GM18498 (cell line): ENCODE results near the gene PEX26.
"Not testable (repeated sequence)": the region's sequence is repeated elsewhere in the genome, so short reads cannot be mapped to it uniquely, and the experiment has no call there.

Source experiments
- ATAC-seq: cut with Tn5 transposase; IDR thresholded peaks from one replicate; pipeline ENCODE4 v1.9.1; 2021; ENCODE audit warnings: mild to moderate bottlenecking, moderate library complexity; ENCODE audit not compliant: unreplicated experiment

The PEX26 gene

DNA sequence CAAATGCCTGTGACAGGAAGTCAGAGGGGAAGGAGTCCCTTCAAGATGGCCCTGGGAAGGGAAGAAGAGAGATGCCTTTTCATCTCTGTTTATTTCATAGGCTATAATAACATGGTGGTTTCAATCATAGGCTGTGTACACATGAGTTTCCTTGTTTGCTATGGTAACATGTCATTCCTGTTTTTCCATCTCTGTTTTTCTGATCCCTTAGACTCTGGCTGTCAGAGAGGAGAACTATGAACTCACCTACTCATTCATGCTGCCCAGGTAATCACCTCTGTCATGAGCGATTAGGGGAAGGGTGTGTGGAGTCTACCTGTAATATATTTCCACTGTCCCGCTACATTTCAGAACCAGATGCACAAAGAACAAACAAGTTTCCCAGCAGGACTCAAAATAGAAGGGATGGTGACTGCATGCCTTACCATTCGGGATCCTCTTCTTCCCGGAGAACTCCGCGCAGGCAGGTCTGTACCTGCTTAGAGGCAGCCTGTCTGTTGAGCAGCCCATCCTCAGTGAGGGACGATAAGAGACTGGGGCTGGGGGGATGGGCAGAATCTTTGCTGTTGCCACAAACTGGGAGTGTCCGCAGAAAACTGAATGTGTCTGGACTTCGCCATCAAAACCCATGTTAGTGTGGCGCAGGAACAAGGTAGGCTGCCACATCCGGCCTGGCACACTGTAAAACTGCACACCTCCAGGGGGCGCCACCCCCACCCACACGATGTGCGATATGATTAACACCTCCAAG, 7.1 kb upstream of the PEX26 start:
- no peak for ATAC-seq

GRCh38 chr22:18071307-18071967, 6.4 kb upstream of the PEX26 start:
- not testable (repeated sequence) for ATAC-seq

DNA sequence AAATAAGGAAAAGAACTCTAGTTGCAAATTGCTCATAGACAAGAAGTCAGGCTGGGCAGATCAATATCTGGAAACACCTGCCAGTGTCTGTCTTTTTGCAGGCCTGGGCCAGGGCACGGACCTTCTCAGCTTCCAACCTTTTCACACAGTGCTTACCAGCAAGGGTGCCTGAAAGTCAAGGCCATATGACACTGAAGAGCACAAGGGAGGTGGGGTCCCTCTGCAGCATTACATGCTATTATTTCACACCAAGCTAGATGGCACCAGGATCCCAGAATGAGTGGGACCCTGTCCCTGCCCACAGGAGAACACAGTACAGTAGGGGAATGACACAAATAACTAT, 5.9 kb upstream of the PEX26 start:
- no peak for ATAC-seq

- no peak for ATAC-seq
Observed at GRCh38 chr22:18073467-18073866, 4.3 kb upstream of the PEX26 start.

- ATAC-seq, result not testable (repeated sequence)
Observed at GRCh38 chr22:18073927-18074326, 3.9 kb upstream of the PEX26 start.

GRCh38 chr22:18075101-18075719, 2.6 kb upstream of the PEX26 start:
- no peak for ATAC-seq

DNA sequence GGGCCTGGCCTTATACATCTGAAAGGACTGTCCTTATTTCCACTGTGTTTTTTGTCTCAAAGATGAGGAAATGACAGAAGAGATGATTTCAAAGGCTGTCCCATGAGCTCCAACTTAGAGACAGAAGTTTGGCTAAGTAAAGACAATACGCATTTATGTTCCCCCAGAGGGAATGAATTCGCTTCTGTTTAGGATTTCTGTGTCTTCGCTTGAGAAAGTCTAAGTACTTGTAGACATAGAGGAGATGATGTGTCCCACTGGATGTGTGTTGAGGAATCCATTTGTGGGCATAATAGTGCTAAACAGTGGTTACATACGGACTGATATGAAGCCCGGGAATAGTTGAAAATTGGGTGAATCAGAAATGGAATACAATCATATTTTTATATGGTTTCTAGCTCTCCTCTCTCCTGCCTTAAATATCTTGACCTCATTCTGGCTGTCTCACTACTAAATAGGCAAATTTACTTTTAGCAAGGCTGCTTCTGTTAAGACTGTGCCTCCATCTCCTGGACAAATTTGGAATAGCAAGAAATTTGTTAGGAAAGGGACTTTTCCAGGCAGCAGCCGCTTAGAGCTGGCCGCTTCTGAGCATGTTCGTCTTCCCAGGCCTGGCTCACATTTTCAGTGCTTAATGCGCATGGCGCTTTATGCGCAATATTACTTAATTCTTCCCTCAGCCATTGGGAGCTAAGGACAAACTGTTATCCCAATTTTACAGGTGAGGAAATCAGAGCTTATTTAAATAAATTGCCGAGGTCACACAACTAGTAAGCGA, 1.9 kb upstream of the PEX26 start:
- ATAC-seq, result no peak

DNA sequence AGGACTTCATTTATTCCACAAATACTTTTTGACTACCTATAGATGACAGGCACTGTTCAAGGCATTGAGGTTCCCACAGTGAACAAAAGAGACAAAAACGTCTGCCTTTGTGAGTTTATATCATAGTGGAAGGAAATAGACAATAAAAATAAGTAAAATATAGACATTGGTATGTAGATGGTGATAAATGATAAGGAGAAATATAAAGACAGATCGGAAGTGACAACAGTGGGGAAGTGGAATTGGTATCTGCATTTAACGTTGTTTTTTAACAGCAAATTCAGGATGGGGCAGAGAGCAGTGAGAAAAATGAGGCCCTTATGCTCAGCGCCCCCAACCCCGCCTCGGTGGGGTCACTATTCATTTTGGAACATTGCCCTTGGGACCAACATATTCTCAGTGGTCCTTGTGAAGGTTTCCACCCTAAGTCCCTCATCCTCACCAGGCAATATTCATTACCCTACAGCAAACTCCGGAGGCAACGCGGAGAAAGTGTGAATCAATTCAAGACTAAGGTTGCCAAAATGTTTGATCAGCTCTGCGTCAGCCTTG, 627 bp upstream of the PEX26 start:
- no peak for ATAC-seq

DNA sequence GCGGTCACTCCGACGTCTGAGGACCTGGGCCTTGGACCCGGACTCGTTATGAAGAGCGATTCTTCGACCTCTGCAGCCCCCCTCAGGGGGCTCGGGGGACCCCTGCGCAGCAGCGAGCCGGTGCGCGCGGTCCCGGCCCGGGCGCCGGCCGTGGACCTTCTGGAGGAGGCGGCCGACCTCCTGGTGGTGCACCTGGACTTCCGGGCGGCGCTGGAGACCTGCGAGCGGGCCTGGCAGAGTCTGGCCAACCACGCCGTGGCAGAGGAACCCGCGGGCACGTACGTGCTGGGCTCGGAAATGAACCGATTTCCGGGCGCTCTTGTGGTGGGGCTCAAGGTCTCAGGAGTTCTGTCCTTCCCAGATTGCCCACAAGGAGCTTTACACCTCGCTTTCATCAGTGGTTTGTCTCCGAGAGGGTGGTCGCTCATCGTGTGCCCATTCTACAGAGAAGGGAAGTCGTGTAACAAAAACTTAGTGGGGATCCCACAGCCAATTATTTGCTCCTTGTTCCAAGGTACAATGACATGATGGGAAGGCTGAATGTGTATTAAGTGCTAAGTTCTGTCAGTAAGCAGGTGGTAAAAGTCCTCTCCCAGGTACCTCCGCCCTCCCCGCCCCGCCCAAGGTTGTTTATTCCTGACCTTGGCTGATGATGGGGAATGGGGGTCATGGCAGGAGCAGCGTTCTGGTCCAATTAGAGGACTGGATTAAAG, 695 bp downstream of the PEX26 start:
- ATAC-seq, result peak; percentile 21

GRCh38 chr22:18079706-18080233, 2.0 kb downstream of the PEX26 start:
- ATAC-seq, result no peak

- ATAC-seq, result no peak
Observed at GRCh38 chr22:18081416-18081815, 3.6 kb downstream of the PEX26 start.

GRCh38 chr22:18082467-18082866, 4.7 kb downstream of the PEX26 start:
- no peak for ATAC-seq

DNA sequence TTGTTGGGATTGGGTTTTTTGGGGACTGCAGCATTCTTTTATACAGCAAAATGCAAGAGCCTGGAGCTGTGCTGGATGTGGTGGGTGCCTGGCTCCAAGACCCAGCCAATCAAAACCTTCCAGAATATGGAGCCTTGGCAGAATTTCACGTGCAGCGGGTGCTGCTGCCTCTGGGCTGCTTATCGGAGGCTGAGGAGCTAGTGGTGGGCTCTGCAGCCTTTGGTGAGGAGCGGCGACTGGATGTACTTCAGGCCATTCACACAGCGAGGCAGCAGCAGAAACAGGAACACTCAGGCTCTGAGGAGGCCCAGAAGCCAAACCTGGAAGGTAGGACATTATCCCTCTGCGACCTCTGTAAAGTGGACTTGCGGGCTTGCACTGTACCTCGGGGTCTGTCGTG, 5.6 kb downstream of the PEX26 start:
- ATAC-seq, result no peak

- ATAC-seq, result no peak
Observed at GRCh38 chr22:18085188-18085587, 7.4 kb downstream of the PEX26 start.

DNA sequence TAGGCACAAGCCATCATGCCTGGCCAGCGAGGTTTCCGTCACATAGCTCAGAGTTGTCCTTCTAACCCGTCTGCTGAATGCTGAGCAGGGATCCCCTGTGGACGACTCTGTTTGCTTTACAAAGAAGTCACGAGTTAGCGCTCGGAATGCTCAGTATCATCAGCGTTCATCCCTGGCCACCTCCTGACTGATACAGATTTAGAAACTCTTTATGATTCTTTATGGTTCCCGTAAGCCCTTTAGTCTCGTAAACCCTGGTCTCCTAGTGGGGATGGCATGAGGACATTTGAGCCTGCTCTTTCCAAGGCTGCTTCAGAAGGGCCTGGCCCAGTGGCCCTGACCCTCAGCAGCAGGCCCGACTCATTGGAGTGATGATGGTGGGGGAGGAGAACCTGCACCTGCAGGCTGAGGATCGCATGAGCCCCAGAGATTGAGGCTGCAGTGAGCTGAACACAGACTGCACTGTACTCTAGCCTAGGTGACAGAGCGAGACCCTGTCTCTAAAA, 9.6 kb downstream of the PEX26 start:
- no peak for ATAC-seq

DNA sequence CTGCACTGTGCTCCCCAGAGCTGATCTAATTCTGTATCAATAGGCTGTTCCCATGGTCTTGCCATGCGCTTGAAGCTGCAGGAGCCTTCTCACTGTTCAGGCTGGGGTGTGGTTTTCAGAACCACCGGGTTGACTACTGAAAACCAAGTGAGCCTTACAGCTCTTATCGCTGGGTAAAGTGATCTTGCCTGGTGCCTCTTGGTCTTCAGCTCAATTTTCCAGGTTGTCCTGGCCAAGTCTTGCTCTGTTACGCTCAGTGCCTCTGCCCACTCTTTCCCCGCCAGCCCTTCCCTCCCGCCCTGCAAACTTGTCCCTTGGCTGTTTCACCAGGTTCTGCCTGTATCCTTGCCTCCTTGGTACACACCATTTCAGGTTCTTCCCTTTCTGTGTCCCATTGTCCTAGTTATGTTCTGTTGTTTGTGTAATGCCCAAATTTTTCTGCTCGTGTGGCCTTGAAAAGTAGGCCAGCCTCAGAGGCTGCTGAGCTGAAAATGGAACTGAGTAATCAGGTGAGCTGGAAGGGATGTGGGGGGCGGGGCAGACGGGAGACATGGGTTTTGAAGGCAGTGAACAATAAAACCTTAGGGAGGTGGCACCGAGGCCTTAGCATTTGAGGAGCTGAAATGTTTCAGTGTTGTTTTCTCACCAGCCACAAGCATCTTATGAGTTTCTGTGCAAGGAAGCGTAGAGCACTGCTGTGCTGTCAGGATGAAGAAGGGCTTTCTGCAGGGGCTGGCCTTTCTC, 11.2 kb downstream of the PEX26 start:
- no peak for ATAC-seq

GRCh38 chr22:18090286-18090685, 12.5 kb downstream of the PEX26 start:
- ATAC-seq, result no peak

GRCh38 chr22:18091478-18091877, 13.7 kb downstream of the PEX26 start:
- no peak for ATAC-seq

DNA sequence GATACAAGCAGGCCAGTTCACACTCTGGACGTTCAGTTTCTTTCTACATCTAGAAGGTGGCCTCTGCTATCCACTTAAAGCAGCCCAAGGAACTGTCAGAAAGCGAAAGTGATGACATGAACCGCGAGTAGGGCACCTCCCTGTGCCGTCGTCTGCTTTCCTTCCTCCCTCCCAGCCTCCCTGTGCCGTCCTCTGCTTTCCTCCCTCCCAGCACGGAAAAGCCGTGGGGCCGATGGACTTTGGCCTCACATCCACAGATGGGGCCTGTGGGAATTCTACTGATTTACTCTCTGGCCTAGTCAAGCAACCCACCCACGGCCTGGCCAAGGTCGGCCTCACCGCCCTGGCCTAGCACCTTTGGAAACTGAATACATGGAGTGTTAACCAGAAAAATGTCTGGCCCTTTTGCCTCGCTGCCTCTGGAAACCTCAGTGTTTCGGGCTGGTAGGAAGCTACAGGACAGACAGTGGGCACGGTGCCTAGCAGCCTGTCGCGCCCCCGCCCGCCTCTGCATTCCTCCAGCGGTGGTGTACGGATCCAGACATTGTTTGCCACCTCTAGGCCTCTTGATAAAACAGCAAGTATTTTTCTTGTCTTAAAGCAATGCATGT, 14.2 kb downstream of the PEX26 start:
- ATAC-seq, result no peak
